Posterior vena cava (tissue), 2 donors: Measurements from ENCODE around the gene PARD6B. TPM values are rescaled to one million over a fixed set of nuclear protein-coding genes. Genes with fewer than 3 reads are reported as not detected.
"Not testable (repeated sequence)": the region's sequence is repeated elsewhere in the genome, so short reads cannot be mapped to it uniquely, and the experiment has no call there.

Experiments
- DNase-seq: peaks from one replicate; pipeline ENCODE4 v3.0.0-alpha.2; 2020; ENCODE audit warnings: low spot score
- intact Hi-C, 2 donors: fragments of 100-400 bp; cut with DNase I; formaldehyde crosslinking; loops; one replicate each; pipeline versions ENCODE4 v1.14.1 to v1.14.2; 2022 to 2023
- total RNA-seq, 2 donors: library from RNA; stranded (reverse); fragmentation: NEBNext Ultra II Directional; extraction: Animal tissue kit (Norgen Biotek cat#: 25700); gene quantifications; one replicate each; pipeline ENCODE4 v1.2.1, GENCODE V29; 2021
- donor health status: DM: yes; HTN: yes; CAD: no.
- donor health status: DM: yes; HTN: yes; CAD: no.

The PARD6B gene
- total RNA-seq, 2 donors from 2014 or later, result 1.0 to 1.4 TPM

- intact Hi-C loops, result no loop called here
- DNase-seq, result no peak
These were observed 30.1 kb upstream of the PARD6B start for GRCh38 chr20:50701041-50701963.

DNA sequence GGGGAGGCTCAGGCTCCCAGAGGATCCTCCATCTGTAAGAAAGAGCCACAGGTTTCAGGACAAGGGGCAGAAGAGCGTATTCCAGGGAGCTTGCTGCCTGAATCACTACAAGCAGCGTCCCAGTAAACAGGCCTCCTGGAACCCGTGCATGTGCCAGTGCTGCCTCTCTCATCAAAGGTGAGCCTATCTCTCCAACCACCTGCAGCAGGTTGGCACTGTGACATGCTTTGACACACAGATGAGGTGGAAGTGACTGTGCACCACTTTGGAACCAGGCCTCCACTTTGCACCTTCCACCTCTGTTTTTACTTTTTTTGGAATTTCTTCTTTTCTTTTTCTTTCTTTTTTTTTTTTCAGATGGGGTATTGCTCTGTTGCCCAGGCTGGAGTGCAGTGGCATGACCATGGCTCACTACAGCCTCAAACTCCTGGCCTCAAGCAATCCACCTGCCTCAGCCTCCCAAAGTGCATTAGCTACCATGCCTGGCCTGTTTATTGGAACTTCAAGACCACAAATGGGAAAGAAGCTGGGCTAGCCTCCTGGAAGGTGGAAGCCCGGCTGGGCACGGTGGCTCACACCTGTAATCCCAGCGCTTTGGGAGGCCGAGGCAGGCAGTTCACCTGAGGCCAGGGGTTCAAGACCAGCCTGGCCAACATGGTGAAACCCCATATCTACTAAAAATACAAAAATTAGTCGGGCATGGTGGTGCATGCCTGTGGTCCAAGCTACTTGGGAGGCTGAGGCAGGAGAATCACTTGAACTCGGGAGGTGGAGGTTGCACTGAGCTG lies 27.5 kb upstream of the PARD6B start:
- DNase-seq, intact Hi-C loops: not testable (repeated sequence)

GRCh38 chr20:50704514-50704913 lies 26.9 kb upstream of the PARD6B start:
- no peak for DNase-seq
- intact Hi-C loops, result no loop called here

- DNase-seq, result no peak
- intact Hi-C loops, result no loop called here
These were observed 26.4 kb upstream of the PARD6B start for GRCh38 chr20:50704971-50705370.

- DNase-seq, result no peak
- intact Hi-C loops, result no loop called here
These were observed 22.3 kb upstream of the PARD6B start for GRCh38 chr20:50708845-50709635.

- intact Hi-C loops, result no loop called here
- peak; percentile 12 for DNase-seq
These were observed 21.8 kb upstream of the PARD6B start for GRCh38 chr20:50709636-50709973.

DNA sequence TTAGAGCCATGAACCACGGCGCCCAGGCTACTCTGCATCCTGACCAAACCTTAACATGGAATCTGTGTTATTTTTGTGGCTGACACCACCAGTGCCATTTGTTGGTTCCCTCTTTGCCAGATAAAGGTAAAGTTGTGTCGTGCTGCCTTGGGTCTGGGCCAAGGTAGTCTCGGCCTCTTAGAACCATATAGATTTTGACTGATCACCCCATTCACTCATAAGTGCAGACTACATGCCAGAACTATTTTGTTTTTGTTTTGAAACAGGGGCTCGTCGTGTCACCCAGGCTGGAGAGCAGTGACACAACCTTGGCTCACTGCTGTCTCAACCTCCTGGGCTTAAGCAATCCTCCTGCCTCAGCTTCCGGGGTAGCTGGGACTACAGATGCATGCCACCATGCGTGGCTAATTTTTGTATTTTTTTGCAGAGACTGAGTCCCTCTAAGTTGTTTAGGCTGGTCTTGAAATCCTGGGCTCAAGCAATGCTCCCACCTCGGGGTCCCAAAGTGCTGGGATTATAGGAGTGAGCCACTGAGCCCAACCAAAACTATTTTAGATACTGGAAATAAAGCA lies 20.8 kb upstream of the PARD6B start:
- DNase-seq, result peak; percentile 48
- intact Hi-C loops, result no loop called here

DNA sequence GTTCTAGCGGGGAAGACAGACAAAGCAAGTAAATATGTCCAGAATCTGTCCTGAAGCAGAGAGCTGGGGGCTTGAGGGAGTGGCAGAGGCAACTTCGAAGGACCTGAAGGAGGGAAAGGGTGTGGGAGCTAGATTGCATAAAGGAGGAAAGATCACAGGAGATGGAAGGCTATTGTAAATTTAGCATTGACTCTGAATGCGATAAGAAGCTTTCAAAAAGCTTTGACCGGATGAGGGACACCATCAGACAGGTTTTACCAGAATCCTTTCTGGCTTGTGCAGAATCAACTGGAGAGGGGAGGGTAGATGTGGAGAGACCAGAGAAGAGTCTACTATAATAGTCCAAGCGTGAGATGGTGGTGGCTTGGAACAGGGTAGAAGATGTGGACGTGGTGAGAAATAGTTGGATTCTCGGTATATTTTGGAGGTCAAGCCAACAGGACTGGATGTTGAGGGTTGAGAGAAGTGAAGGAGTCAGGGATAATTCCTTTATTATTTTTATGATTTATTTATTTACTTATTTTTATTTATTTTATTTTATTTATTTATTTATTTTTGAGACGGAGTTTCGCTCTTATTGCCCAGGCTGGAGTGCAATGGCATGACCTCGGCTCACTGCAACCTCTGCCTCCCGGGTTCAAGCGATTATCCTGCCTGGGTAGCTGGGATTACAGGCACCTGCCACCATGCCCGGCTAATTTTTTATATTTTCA lies 20.1 kb upstream of the PARD6B start:
- intact Hi-C loops, result no loop called here
- DNase-seq, result peak; percentile 1

DNA sequence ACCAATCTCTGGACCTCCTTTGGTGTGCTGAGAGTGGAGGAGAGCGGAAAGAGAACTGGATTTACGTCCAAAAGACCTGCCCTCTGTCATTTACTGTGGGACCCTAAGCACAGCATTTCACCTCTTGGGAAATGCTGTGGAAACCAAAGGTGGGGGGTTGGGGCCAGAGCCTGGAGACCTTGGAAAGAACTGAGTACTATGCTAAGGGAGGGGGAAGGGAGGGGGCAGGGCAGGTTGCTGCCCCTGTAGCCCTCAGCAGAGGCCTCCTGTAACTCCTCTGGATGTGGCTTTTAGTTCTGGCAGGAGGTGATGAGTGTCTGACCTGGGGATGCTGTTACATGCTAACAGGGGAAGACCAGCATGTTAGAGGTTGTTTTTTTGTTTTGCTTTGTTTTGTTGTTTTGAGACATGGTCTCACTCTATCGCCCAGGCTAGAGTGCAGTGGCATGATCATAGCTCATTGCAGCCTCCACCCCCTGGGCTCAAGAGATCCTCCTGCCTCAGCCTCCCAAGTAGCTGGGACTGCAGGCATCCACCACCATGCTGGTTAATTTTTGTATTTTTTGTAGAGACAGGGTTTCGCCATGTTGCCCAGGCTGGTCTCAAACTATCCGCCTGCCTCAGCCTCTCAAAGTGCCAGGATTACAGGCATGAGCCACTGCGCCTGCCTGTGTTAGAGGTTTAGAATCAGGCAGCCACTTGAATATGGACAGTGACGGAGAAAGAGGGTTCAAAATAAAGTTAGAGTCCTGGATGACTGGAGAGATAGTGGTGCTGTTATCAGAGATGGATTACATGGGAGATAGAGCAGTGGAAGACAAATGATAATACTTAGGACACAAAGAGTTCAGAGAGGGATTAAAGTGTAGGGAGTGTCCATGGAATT lies 18.4 kb upstream of the PARD6B start:
- DNase-seq, result peak; percentile 20
- intact Hi-C loops, result no loop called here

- intact Hi-C loops, result no loop called here
- peak; percentile 34 for DNase-seq
These were observed 17.7 kb upstream of the PARD6B start for GRCh38 chr20:50713657-50714101.

DNA sequence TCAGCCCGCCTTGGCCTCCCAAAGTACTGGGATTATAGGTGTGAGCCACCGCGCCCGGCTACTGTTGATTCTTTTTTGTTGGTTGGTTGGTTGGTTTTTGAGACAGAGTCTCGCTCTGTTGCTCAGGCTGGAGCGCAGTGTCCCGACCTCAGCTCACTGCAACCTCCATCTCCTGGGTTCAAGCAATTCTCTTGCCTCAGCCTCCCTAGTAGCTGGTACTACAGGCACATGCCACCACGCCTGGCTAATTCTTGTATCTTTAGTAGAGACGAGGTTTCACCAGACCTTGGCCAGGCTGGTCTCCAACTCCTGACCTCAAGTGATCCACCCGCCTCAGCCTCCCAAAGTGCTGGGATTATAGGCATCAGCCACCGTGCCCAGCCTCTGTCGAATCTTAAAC lies 17.0 kb upstream of the PARD6B start:
- intact Hi-C loops, result not testable (repeated sequence)
- DNase-seq, result peak; percentile 46

DNA sequence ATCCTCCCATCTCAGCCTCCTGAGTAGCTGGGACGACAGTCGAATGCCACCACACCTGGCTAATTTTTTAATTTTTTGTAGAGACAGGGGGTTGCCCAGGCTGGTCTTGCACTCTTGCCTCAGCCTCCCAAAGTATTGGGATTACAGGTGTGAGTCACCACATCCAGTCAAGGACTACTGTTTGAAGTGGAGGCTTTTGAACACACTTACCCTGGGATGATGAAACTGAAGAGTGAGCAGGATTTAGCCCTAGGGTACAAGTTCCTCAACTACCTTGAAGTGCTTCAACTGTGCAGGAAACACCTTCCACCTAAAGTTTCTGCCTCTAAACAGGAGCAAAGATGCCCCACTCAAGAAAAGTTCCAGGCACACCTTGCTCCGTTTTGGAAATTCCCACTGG lies 15.7 kb upstream of the PARD6B start:
- DNase-seq, result no peak
- intact Hi-C loops, result no loop called here

GRCh38 chr20:50716518-50716917 lies 14.9 kb upstream of the PARD6B start:
- DNase-seq, result no peak
- intact Hi-C loops, result no loop called here

GRCh38 chr20:50717312-50717711 lies 14.1 kb upstream of the PARD6B start:
- intact Hi-C loops, result no loop called here
- DNase-seq, result no peak

DNA sequence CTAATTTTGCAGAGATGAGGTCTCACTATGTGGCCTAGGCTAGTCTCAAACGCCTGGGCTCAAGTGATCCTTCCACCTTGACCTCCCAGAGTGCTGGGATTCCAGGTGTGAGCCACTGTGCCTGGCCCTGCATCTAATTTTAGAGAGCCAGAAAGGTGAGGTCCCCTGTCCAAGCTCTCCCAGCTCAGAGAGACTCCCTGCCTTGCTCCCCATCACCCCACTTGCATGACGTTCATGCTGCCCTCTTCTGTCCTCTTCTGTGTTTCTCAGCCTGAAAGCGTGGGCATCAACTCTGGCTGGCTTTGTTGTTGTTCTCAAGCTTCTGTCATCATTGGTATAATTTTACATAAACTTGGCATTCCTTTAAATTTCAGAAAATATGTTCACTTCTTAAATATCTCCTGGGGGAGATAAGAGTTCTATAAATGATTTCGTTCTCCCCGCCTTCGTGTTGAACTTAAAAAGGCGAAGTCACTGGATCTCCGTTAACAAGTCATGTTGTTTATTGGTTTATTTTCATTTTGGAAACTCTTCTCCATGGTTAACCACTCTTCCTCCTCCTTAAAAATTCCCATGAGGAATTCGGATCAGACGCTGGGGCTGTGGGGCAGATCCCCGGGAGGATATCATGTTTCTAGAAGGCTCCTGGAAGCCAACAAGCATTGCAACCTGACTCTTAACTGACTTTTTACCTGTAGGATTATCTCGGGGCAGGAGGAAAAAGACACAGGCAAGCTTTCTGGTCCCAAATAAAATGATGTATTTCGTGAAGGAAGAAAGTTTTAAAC lies 13.2 kb upstream of the PARD6B start:
- DNase-seq, result peak; percentile 28
- intact Hi-C loops, result no loop called here

DNA sequence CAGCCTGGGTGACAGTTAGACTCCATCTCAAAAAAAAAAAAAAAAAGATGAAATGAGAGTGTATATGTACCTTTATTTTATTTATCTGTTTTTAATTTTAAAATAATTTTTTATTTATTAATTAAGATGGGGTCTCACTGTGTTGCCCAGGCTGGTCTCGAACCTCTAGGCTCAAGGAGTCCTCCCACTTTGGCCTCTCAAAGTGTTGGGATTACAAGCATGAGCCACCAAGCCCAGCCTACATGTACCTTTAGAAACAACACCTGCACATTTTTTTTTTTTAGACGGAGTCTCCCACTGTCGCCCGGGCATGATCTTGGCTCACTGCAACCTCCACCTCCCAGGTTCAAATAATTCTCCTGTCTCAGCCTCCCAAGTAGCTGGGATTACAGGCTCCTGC lies 12.1 kb upstream of the PARD6B start:
- peak; percentile 5 for DNase-seq
- intact Hi-C loops, result no loop called here

- intact Hi-C loops, result no loop called here
- DNase-seq, result no peak
These were observed 11.4 kb upstream of the PARD6B start for GRCh38 chr20:50720026-50720425.
